ENCODE results near the gene CORIN.
A peak's percentile ranks its signal among the peaks of the same experiment; 100 is the strongest.

CORIN gene

GRCh38 chr4:47837908-47838294 is at the start of gene CORIN:
TSS of gene CORIN (minus strand) at chr4:47838067. CDS start at chr4:47837949, 118 bp downstream.
- no peak for DNase-seq

GRCh38 chr4:47882228-47882627 is 44.4 kb upstream of the CORIN start:
- no peak for DNase-seq

- DNase-seq = no peak
Measured at GRCh38 chr4:47879458-47879857, 41.6 kb upstream of the CORIN start.

GRCh38 chr4:47876784-47877546 is 39.1 kb upstream of the CORIN start:
- no peak for DNase-seq

GRCh38 chr4:47876310-47876709 is 38.4 kb upstream of the CORIN start:
- DNase-seq = no peak

GRCh38 chr4:47873877-47874541 is 36.1 kb upstream of the CORIN start:
- no peak for DNase-seq

- no peak for DNase-seq
Measured at GRCh38 chr4:47863486-47863885, 25.6 kb upstream of the CORIN start.

- DNase-seq = no peak
Measured at GRCh38 chr4:47862297-47862696, 24.4 kb upstream of the CORIN start.

- no peak for DNase-seq
Measured at GRCh38 chr4:47860305-47860704, 22.4 kb upstream of the CORIN start.

- no peak for DNase-seq
Measured at GRCh38 chr4:47858006-47858405, 20.1 kb upstream of the CORIN start.

GRCh38 chr4:47856713-47857112 is 18.8 kb upstream of the CORIN start:
- no peak for DNase-seq

GRCh38 chr4:47855350-47855749 is 17.5 kb upstream of the CORIN start:
- no peak for DNase-seq

GRCh38 chr4:47852136-47852535 is 14.3 kb upstream of the CORIN start:
- DNase-seq = no peak

GRCh38 chr4:47849466-47849865 is 11.6 kb upstream of the CORIN start:
- no peak for DNase-seq

- DNase-seq = no peak
Measured at GRCh38 chr4:47848041-47848440, 10.2 kb upstream of the CORIN start.

GRCh38 chr4:47842985-47843384 is 5.1 kb upstream of the CORIN start:
- no peak for DNase-seq

- no peak for DNase-seq
Measured at GRCh38 chr4:47840291-47840690, 2.4 kb upstream of the CORIN start.

- DNase-seq = peak; percentile 63
Measured at GRCh38 chr4:47839259-47839658, 1.4 kb upstream of the CORIN start.

- no peak for DNase-seq
Measured at GRCh38 chr4:47838445-47838844, 578 bp upstream of the CORIN start.

GRCh38 chr4:47837094-47837907 is 566 bp downstream of the CORIN start:
- DNase-seq = peak; percentile 45

GRCh38 chr4:47836641-47837093 is 1.2 kb downstream of the CORIN start:
- peak; percentile 53 for DNase-seq

GRCh38 chr4:47835494-47835893 is 2.4 kb downstream of the CORIN start:
- no peak for DNase-seq

- DNase-seq = no peak
Measured at GRCh38 chr4:47831026-47831679, 6.7 kb downstream of the CORIN start.
